Measurements from ENCODE around the gene ACTMAP. TPM values are rescaled to one million over a fixed set of nuclear protein-coding genes. Genes with fewer than 3 reads are reported as not detected.
"Not testable (repeated sequence)": the region's sequence is repeated elsewhere in the genome, so short reads cannot be mapped to it uniquely, and the experiment has no call there.

Gene ACTMAP, protein sequence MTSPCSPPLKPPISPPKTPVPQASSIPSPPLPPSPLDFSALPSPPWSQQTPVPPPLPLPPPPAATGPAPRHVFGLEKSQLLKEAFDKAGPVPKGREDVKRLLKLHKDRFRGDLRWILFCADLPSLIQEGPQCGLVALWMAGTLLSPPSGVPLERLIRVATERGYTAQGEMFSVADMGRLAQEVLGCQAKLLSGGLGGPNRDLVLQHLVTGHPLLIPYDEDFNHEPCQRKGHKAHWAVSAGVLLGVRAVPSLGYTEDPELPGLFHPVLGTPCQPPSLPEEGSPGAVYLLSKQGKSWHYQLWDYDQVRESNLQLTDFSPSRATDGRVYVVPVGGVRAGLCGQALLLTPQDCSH
- 10 to 100 TPM in 5 of 10 donors, 1 to 10 TPM in 5; 7.1 to 12.4 (median 10.1) TPM for polyA plus RNA-seq (ENCODE audit: insufficient read length in 10 of 10)
- long read RNA-seq, donor 1, partial matches to known transcripts = 20 of 52 reads
- long read RNA-seq, donor 1, other reads (novel, unspliced or antisense) = 30 of 52 reads
- long read RNA-seq, donor 2 = 0 reads
- long read RNA-seq, donor 3 = 0 reads
- long read RNA-seq, donor 4 = 0 reads
- long read RNA-seq, donor 5, partial matches to known transcripts = 0 of 2 reads
- long read RNA-seq, donor 5, other reads (novel, unspliced or antisense) = 0 of 2 reads
- long read RNA-seq, donor 6, partial matches to known transcripts = 31 of 70 reads
- long read RNA-seq, donor 6, other reads (novel, unspliced or antisense) = 37 of 70 reads
- long read RNA-seq, donor 7, partial matches to known transcripts = 21 of 52 reads
- long read RNA-seq, donor 7, other reads (novel, unspliced or antisense) = 31 of 52 reads
- long read RNA-seq, donor 8, partial matches to known transcripts = 31 of 33 reads
- long read RNA-seq, donor 8, other reads (novel, unspliced or antisense) = 0 of 33 reads
- long read RNA-seq, donor 9 = 0 reads

DNA sequence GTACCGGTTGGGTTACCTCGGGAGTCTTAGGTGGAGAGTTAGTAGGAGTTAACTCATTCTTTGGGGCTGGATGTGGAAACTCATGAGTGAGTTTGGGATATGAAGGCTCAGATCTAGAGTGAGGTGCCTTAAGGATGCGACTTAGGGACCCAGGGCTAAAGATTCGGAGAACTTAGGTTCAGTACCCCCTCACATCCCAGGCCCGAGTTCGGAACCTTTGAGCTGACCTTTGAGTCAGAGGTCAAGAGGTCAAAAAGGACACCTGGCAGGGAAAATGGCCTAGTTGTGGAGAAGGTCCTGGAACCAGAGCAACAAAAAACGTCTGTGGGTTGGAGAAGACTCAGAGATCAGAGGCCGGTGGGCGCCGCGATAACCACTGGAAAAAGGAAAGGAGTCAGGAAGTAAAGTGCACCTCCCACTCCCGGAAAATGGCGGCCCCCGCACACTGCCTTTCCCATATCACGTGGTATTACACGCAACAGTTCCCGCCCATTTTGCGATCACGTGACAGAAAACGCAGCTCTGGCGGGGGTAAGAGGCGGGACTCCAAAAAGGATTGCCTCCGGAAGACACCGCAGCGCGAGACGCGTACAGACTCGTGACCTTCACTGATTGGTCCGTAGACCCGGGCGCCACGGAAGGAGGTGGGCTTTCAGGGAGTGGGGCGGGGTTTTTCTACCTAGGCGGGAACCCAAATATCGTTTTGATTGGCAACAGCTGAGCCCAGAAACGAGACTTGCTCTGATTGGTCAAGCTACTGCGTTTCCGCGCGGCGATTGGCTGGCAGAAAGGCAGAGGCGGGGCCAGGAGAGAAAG lies at the start of gene ACTMAP:
ACTMAP (minus strand) TSS at position 420 of the 816 bp plus-strand sequence. CDS start 674 bp downstream, outside the sequence.
- DNase-seq = peak; percentile 100

DNA sequence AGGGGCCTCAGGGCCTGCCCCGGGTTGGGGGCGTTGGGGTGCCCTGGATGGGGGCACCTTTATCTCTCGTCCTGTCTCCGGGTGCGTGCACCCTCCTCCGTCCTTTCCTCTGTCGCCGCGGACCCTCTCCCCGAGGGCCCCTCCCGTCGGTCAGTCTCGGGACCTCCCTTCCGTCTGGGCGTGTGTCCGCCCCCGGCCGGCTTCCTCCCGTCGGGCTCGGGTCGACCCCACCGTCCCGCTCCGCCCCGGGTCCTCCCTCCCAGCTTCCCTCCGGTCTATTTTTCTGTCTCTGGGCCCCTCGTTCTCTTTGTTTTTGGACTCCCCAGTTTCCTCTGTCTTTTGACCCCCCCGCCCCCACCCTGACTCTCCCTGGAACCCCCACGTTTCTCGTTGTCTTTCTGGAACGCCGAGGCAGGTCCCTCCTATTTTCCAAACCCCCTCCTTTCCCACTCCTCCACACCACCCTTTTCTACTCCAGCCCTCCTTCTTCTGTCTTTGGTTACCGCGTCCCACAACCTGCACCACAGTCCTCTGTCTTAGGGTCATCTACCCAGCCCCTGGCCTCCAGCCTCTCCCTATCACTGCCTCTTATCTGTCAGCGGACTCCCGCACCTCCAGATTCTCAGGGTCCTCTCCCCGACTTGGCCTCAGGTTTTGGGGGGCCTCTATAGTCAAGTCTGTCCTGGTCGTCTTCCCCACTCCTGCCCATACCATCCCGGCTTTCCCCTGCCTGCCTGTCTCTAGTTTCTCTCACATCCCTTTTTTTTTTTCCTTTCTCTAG lies 49.5 kb upstream of the ACTMAP start:
- DNase-seq = peak in 2 of 3 donors; percentile 62 to 85

DNA sequence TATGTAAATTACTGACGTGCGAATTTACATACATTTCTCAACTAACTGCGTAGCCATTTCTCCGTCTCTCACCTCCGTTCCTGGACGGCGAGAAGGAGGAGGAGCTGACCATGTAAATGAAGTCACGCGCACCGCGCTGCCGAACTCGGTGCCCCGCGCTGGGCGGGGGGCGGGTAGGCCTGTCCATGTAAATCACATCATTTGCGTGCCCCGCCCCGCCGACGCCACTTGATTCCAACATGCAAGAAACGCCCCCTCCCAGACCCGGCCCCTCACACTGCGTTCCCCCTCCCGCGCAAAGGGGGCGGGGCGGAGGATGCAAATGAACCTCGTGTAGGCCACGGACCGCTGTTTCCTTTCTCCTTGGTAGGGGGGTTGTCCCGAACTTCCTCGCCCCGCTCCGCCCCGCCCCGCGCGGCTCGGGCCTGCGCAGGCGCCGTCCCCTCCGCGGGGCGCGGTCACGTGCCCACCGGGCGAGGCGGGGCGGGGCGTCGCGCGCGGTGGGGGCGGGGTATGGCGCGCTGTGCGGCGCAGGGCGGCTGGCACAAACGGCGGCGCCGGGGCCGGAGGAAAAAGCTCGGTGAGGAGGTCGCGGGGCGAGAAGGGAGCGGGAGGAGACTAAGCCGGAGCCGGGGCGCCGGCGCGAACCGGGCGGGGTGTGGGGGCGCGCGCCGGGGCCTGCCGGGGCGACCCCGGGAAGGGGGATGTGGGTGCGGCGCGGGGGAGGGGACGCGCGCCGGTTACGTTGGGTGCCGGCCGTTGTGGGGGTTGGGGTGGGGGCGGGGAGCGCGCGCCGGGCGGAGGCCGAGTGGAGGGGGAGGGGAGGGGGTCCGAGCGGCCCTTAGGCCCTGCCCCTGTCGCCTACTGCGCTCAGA lies 48.6 kb upstream of the ACTMAP start, which contains the start of gene EGLN2:
EGLN2 (plus strand) TSS at position 509 of the 875 bp plus-strand sequence. CDS start 1,382 bp downstream, outside the sequence.
- peak; percentile 100 for DNase-seq

DNA sequence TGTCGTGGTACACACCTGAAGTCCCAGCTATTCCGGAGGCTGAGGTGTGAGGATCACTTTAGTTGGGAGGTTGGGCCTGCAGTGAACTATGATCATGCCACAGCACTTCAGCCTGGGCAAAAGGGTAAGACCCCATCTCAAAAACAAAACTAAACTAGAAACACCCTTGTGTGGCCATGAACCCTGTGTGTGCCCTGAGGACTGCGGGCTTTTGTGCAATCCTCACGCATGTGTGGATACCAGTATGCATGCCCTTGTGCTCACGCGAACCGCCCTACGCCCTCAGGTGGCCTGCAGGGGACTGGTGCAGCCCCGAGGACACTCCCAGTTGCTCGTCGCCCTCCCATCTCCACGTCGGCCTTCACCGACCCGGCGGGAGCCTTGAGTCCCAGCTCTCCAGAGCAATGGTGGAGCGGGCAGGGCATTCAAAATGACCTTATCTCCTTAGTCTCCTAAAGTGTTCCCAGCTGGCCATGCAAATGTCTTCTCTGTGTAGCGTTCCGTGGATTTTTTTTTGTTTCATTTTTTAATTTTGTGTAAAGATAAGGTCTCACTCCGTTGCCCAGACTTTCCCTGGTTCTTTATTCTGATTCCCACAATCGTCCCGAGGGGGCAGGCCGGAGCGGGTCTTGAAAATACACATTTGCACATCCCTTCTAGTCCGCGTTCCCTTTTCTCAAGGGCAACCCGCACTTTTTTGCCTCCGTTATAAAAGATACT lies 47.8 kb upstream of the ACTMAP start:
- peak in 1 of 3 donors; percentile 68 for DNase-seq

DNA sequence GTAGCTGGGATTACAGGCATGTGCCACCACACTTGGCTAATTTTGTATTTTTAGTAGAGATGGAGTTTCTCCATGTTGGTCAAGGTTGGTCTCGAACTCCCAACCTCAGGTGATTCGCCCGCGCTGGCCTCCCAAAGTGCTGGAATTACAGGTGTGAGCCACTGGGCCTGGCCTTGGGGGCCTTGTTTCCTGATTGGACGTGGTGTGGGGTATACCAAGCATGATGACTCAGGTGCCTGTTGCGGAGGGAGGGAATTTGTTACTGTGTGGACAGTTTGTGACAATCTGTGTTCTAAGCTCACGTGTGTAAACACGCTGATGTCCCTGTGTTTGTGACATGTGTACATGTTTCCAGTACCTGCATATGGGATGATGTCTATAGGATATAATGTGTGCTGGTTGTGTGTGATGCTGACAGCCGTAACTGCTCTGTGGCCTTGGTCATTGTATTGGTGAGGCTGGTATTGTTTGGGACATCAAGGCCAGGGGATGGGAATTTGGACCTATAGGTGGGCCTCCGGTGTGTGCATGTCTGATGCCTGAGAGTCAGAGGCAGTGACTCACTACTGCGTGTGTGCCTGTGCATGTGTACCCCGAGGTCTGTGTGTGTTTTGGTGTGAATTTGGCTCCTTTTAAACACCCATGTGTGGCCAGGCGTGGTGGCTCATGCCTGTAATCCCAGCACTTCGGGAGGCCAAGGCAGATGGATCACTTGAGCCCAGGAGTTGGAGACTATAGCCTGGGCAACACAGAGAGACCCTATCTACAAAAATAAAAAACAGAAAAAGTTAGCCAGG lies 47.1 kb upstream of the ACTMAP start:
- DNase-seq = no peak

DNA sequence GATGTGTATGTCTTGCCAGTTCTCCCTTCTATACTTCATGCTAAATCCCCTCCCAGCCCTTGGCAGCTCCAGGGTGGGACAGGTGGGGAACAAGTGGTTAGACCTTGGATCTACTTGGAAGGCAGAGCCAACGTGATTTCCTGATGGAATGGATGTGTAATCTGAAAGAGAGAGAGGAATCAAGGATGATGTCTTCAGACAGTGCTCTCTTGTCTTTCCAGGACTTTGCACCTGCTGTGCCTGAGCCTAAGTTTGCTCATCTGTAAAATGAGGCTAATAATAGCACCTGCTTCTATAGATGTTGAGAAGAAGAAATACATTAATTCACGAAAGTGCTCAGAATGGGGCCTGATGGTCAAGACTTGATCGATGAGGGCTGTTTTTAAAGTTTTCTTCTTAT lies 41.7 kb upstream of the ACTMAP start:
- DNase-seq = no peak

DNA sequence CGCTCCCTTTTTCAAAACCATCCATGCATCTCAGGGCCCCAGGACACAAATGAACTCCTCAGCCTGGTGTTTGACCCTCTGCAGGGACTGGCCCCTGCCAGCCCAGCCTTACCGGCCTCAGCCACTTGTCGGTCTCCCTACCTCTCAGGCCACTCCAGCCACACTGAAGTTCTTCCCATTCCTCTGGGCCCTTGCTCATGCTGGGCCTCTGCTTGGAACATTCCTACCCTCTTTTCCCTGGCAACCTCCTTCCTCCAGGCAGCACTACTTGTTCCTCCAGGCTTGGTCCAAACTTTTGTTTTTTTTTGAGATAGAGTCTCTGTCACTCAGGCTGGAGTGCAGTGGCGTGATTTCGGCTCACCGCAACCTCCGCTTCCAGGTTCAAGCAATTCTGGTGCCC lies 41.1 kb upstream of the ACTMAP start:
- DNase-seq = no peak

DNA sequence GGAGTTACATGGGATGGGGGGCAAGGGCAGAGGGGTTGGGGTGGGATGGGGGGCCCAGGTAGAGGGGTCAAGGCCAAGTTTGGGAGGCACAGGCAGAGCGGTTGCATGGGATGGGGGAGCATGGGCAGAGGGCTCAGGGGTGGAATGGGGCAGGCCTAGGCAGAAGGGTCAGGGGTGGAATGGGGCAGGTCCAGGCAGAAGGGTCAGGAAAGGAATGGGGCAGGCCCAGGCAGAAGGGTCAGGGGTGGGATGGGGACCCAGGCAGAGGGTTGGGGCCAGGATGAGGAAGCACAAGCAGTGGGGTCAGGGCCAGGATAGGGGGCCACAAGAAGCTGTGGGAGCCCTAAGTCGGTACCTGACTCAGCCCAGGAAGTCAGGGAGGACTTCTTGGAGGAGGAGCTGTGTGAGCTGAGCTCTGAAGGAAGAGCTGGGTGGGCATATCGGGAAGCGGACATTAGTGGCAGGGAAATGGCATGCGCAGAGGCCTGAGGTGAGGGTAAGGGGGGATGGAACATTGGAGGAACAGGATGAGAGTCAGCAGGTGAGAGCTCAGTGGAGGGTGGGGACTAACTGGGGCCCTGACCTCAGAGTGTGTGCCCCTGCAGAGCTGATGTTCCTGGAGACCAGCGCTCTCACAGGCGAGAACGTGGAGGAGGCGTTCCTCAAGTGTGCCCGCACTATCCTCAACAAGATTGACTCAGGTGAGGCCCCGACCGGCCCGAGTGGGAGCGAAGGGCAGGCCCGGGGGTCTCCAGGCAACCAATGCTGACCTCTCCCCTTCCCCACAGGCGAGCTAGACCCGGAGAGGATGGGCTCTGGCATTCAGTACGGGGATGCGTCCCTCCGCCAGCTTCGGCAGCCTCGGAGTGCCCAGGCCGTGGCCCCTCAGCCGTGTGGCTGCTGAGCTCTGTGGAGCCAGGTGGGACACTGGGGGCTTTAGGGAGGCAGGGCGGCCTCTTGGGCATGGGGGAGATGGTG lies 36.1 kb upstream of the ACTMAP start:
- no peak for DNase-seq

DNA sequence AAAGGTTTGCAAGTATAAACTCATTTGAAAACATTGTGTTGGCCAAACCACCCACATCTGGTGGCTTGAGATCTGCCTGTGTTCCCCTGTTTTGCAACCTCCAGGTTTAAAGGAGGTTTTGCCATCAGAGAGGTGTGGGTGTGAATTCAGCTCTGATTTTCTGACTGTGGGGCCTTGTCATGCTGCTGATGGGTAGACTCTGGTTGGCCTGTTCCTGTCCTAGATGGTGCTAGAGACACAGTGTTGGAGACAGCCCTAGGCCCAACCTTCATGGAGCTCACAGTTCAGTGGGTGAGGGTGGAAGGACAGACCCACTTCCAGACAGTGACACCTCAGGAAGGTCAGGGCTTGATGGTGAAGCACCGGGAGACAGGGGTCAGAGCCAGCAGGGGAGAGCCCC lies 35.2 kb upstream of the ACTMAP start:
- DNase-seq = no peak

DNA sequence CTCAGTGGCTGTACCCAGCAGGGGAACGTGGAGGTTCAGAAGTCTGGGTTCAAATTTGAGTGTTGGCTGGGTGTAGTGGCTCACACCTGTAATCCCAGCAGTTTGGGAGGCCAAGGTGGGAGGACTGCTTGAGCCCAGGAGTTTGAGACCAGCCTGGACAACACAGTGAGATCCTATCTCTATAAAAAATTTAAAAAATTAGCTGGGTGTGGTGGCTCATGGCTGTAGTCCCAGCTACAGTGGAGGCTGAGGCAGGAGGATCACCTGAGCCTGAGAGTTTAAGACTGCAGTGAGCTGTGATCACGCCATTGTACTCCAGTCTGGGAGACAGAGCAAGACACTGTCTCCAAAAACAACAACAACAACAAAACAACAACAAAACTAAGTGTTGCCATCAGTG lies 33.9 kb upstream of the ACTMAP start:
- DNase-seq = not testable (repeated sequence)

DNA sequence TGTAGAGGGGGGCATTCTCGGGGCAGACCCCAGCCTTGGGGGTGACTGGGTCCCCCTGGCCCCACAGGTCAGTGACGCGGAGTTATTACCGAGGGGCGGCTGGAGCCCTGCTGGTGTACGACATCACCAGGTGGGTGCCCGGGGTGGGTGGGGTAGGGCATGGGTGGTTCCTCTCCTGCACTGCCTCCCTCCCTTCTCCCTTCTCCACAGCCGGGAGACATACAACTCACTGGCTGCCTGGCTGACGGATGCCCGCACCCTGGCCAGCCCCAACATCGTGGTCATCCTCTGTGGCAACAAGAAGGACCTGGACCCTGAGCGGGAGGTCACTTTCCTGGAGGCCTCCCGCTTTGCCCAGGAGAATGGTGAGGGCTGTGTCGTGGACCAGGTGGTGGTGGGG lies 33.4 kb upstream of the ACTMAP start:
- no peak for DNase-seq

DNA sequence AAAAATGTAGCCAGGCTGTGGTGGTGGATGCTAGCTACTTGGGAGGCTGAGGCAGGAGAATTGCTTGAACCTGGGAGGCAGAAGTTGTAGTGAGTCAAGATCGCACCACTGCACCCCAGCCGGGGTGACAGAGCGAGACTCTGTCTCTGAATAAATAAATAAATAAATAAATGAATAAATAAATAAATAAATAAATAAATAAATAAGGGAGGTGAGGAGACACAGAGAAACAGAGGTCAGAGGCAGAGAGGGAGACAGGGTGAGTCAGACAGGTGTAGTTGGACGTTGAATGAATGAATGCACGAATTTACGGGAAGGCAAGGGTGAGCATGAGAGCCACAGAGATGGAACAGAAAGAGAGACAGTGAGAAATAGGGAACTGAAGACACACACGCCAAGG lies 30.9 kb upstream of the ACTMAP start:
- DNase-seq = no peak

DNA sequence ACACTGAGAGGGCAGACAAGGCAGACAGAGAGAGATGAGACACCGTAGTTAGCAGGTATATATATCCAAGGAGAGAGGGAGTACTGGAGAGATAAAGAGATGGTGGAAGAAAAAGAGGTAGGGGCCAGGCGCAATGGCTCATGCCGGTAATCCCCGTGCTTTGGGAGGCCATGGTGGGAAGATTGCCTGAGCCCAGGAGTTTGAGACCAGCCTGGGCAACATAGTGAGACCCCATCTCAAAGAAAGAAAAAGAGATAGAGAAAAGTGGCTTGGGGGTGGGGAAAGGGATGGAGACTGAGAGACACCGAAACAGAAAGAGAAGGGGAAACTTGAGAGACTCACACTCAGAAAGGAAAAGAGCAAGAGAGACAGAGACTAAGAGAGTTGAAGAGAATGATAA lies 30.3 kb upstream of the ACTMAP start:
- DNase-seq = no peak

DNA sequence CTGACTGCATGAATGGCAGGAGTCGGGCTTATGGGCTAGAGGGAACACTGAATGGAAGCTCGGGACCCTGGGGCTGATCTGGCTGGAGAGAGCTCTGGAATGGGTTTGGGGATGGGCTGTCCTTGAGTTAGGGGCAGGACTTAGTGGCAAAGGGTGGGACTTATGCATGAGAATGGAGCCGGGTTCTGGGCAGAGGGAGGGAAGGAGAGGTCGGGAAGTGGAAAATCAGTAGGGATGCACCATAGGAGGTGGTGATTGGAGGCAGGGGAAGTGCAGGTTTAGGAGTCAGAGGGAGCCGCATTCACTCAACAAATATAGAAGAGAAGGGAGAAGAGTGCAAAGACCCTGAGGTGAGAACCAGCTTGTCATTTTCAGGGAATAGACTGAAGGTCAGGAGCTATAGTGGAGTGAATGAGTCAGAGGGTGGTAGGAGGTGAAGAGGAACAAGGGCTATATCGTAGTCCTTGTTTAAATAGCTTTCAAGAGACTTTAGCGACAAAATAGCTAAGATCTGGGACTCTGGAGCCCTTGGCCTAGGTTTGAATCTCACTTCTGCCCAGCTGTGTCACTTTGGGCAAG lies 28.5 kb upstream of the ACTMAP start:
- DNase-seq = no peak

DNA sequence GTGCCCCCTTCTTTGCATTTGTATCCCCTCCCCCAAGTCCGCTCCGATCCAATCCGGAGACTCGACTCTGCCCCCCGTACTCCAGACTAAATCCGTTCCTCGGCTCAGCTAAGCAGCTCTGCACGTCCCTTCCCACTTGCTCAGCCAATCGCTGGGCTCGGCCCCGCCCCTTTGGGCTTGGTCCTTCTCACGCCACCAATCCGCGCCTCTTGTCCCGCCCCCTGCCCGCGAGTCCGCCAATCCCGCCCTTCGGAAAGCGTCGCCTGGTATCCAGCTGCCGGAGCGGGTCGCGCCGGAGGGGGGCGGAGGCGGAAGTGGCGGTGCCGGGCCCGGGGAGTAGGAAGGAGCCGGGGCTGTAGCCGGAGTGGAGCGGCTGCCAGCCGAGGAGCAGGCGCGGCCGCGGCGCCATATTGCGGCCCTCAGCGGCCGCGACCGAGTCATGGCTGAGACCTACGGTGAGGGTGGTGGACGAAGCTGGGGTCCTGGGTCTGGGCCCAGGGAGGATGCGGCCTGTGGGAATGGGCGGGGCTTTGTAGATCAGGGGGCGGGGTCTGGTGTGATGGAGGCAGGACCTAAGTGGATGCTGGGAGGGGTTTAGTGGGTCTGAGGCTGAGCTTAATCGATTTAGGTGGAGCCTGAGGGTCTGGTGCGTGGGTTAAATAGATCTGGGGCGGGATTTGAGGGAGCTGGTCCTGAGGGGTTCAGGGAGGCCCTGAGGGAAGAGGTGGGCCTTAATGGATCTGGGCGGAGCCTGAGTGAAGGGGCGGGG lies 27.8 kb upstream of the ACTMAP start, which contains the start of gene RAB4B:
RAB4B (plus strand) TSS at position 311 of the 769 bp plus-strand sequence; CDS start at position 440, 129 bp downstream.
- DNase-seq = peak; percentile 100

DNA sequence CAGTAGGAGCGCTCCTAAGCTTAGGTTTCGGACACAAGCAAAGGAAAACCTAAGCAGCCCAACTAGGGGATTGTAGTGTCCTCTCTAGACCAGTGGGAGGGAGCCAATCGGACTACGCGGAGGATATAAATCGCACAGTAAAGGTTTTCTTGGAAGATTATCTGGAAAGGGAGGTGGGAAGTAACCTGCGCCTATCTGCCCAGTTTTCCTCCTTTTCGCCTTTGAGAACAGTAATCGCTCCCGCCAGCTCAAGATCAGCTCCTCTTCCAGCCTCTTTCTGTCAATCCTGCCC lies 27.3 kb upstream of the ACTMAP start:
- no peak for DNase-seq

All from muscle of back (tissue), 13 donors.